NCI-H2227 treated with DMSO at 0.1 percent for 48 hours (cell line): Measurements from ENCODE around the gene ATP6V1B1.
"Not testable (repeated sequence)": the region's sequence is repeated elsewhere in the genome, so short reads cannot be mapped to it uniquely, and the experiment has no call there.

Experiments
- DNase-seq: peaks from one replicate; lab custom pipeline; 2025; lab: John Stamatoyannopoulos, UW

ATP6V1B1 gene

DNA sequence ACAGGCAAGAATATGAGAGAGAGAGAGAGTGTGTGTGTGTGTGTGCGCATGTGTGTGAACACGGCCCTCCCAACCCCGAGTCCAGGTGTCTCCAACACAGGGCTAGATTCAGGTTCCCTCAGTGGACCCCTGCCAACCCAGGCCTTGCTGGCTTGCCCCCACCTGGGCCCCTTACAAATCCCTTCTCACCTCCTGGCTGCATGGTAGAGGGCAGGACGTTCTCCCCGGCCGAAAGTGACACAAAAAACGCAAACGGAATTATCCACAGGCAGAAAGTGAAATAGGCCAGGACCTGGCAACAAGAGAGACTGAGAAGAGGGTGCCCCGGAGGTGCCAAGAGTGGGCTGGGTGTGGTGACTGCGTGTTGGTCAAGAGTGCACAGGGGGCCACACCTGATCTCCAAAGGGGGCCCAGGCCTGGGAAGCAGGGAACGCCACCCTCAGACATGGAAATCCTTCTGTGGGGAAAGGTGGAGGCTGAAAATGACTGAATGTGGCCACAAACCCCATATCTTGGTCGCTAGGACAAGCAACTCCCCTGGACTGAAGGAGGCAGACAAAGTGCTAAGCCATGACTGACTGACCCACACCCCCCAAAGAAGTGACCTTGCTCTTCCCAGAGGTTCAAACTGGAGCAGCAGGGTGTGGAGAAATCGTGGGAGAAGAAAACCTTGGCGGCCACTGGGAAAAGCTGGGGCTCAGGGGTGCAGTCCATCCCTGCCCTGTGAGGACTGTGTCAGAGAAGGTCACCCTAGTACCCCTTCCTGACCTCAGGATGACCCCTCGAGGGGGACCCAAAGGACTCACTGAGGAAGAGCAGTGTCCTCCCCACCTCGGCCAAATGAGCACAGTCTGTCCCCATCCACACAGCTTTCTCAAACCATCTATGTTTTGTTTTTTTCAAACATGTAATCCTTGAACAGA, 53.3 kb downstream of the ATP6V1B1 start:
- no peak for DNase-seq

DNA sequence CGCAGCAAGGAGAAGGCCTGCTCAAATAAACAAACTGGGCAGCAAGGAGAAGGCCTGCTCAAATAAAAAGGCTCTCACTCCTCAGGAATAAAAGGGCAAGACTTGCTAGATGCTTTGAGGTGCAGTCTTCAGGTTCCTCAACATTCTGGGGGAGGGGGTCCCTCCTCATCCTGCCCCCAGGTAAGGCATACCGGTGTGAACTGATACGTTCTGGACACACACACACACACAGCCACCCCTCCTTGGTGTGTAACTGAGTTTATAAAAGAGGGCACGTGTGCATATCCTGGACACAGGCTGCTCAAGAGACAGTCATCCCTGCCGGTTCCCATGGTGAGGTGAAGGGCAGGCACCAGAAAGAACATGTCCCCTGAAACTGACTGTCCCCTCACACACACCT, 54.5 kb downstream of the ATP6V1B1 start:
- DNase-seq, result no peak

DNA sequence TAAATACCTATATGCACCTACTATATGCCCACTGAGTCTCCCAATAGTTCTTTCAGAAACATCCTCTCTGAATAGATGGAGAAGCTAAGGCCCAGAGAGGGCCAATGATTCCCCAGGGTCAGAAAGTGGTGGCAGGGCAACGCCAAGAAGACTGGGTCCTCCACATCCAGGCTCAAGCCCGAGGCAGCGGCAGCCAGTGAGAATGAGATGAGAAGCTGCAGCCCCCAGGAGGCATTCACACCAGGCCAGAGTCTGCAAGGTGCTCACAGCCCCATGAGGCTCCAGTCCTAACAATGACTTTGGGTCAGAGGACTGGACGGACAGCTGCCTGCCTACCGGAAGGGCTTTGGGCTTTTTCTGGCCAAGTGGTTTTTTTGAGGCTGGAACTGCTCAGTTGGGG, 55.4 kb downstream of the ATP6V1B1 start:
- no peak for DNase-seq

- no peak for DNase-seq
Measured at GRCh38 chr2:70991742-70992141, 56.0 kb downstream of the ATP6V1B1 start.

- no peak for DNase-seq
Measured at GRCh38 chr2:70992945-70993853, 57.5 kb downstream of the ATP6V1B1 start.

DNA sequence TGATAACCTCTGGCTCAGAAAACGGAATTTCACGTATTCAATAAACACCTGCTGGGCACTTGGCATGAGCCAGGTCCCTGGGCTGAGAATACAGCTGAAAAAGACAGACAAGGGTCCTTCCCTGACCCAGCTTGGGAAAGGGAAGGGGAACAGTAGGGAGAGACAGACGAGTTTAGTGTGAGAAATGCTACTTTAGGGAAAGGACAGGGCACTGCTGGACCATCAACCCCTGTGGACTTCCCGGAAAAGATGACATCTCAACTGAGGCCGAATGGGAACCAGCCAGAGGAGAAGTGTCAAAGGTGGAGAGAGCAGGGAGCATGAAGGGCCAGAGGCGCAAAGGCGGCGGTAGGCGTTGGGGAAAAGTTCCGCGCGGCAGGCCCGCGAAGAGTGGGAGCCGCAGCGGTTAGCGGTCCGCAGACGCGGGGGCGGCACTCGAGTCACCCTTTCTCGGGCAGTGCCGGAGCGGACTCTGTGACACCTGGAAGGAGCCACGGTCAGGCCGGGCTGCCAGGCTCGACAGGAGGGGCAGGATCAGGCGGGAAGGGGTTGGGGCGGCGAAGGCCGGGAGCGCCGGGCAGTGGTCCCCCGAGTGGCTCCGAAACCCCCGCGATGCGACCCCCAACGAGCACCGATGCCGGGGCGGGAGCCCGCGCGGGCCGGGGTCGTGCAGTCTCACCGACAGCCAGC, 58.5 kb downstream of the ATP6V1B1 start:
- DNase-seq, result no peak

DNA sequence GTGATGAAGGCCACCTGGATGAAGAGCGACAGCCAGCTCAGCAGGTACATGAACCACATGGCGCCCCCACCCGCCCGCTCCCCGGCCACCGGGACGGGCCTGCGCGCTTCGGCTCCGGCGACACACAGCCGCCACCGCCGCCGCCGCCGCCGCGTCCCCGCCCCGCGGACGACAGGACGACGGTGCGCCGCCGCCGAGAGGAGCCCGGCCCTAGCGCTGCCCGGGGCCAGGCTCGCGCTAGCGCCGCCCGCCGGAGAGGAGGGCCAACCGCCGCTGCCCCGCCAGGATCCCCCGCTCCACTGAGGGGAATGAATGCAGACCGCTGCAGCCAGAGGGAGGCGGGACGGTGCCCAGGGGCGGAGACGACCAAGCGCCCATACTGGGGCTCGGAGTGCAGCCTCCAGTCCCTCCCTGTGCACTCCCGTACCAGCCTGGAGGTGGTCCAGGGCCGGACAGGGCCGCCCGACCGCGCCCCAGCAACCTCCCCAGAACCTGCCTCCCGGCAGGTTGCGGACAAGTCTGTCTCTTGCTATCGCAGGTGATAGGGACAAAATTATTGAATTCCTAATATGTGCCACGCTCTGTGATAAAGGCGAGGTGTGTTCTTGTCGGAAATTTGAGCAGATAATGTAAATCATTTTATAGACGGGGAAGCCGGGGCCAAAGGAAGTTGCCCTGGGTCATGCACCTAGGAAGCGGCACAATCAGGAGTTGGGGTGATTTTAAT, 59.2 kb downstream of the ATP6V1B1 start, which contains the start of gene TEX261:
Gene TEX261 (minus strand): TSS at position 175 of the 727 bp plus-strand sequence. CDS start 116 bp downstream, at position 59.
- peak; percentile 81 for DNase-seq

- DNase-seq, result peak; percentile 10
Measured at GRCh38 chr2:70995426-70995729, 59.7 kb downstream of the ATP6V1B1 start.

GRCh38 chr2:70998885-70999284, 63.2 kb downstream of the ATP6V1B1 start:
- not testable (repeated sequence) for DNase-seq

GRCh38 chr2:70999362-70999761, 63.7 kb downstream of the ATP6V1B1 start:
- no peak for DNase-seq

DNA sequence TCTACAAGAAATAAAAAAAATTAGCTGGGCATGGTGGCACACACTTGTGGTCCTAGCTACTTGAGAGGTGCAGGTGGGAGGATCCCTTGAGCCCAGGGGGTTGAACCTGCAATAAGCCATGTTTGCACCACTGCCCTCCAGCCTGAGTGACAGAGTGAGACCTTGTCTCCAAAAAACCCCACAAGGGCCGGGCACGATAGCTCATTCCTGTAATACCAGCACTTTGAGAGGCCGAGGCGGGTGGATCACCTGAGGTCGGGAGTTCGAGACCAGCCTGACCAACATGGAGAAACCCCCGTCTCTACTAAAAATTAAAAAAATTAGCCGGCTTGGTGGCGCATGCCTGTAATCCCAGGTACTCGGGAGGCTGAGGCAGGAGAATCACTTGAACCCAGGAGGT, 64.2 kb downstream of the ATP6V1B1 start:
- DNase-seq, result not testable (repeated sequence)

DNA sequence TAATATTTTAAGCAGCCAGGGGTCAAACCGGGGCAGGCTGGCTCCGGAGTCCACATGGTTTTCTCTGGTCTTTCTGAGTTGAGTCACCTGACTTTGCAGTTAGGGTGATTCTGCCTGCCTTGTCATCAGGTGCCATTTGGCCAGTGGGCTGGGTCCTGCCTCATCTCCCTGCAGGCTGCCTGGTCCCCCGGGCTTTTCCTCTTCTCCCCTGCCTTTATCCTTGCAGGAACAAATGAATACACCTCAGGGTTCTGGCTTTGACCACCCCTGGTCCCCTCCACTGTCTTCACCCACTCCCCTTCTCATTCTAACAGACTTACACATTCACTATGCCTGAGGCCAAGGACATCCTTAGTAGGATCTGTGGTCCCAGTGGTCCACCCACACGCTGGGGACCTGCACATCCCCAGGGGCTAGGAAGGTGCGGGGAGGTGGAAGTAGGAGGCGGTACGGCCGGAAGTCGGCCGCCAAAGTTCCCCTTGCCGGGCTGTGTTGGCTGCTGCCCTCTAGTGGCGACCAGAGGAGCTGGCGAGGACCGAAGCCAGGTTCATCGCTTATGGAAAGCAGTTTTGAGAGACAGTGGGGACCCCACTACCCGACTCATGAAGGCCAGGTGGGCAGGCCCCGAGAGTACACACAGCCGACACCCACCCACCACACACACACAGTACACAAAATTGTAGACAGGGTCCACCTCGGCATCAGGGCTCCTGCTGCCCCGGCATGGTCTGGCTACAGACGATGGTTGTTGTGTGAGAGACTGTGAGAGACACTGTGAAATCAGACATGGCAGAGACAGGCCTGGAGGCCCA, 65.3 kb downstream of the ATP6V1B1 start:
- DNase-seq, result peak; percentile 40

DNA sequence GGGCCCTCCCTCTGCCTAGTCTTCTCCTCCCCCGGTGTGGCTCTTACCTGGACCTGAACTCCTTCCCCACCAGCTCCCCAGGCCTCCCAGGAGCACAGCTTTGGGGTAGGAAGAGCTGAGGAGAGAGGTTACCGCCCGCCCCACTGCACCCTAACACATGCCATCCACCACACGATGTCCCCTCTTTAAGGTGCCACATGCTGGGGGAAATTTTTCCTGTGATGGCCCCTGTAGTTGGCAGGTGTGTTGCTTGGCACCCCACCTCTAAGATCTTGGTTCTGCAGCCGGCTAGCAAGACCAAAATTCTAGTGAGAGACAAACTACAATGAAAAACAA, 65.9 kb downstream of the ATP6V1B1 start:
- no peak for DNase-seq

DNA sequence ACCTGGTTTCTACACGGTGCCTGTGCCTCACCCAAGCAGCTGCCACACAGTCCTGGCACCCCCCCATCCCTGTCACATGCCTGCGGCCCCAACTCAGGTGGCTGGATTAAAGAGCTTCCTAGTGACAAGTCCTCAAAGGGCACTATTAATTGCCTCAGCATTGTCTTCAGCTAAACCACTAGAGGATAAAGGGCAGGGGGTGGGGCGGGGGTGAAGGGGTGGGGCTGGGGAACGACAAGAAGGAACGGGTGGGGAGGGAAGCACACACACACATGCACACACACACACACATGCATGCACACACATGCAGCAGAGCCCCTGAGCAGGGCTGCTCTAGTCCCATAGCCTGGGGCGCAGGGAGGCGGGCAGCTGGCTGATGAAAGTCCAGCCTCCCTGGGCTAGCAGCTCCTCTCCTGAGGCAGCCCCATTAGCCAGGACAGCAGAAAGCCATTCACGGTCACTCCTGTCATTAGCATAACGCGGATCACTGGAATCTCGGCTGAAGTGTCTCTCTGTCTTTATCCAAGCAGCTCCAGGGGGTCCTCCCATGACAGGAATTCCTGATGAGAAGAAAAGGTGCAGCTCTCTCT, 66.4 kb downstream of the ATP6V1B1 start:
- DNase-seq, result peak; percentile 37

DNA sequence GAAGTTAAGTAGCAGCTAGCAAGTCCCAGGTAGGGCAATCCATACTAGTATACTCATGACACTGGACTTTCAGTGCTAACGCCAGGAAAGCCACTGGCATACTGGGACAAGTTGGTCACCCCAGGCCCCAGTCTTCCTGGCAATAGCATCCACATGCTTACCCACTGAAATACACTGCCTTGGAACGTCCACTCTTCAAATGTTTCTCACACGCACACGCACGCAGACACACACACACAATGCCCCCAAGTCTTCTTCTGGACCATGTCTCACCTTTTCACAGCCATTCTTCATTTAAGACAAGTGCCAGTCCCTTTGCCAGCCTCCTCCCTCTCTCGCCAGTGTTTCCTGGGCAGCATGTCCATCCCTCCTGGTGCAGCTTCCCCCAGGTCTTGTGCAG, 67.7 kb downstream of the ATP6V1B1 start:
- no peak for DNase-seq

DNA sequence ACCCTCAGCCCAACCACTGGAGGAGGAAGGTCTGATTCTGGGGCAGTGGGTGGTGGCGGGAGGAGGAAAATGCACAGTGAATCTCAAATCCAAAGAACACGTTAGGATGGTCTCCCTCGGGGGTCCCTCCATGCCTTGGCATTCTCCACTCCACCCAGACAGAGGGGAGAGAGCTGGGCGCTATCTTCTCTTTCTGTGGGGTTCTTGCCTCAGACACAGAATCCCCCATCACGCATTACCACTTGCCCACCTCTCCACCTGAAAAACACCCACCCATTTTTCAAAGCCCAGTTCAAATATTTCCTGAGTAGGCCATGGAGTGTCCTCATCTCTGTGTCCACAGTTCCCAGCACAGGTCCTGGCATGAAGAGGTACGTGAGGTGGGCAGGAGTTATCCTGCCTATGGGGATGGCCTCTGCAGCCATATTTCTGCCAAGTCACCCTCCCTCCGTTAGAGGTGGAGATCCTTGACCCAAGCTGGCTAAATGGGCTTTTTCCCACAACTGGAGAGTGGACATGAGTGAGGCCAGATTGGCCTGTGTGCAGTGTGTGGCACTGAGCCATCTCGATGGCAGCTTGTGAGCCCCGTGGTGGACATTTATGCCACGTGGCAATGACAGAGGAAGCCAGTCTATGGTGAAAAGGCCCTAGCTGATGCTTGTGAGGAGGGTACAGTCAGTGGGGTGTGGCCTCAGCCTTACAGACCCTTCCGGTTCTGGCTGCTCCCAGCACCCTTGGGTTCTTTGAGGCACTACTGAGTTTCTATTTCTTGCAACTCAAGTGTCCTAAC, 68.5 kb downstream of the ATP6V1B1 start:
- no peak for DNase-seq

- no peak for DNase-seq
Measured at GRCh38 chr2:71004857-71005256, 69.2 kb downstream of the ATP6V1B1 start.

GRCh38 chr2:71005271-71006202, 69.8 kb downstream of the ATP6V1B1 start:
- no peak for DNase-seq
